ENCODE results near the gene MRPS27. TPM values are rescaled to one million over a fixed set of nuclear protein-coding genes. Genes with fewer than 3 reads are reported as not detected.

MRPS27 gene
- total and polyA plus RNA-seq, 9 of the 15 experiments (the other 6 are each of a cell fraction or from before 2014, with no cell fraction given) = 73.6 to 144 (median 106) TPM

DNA sequence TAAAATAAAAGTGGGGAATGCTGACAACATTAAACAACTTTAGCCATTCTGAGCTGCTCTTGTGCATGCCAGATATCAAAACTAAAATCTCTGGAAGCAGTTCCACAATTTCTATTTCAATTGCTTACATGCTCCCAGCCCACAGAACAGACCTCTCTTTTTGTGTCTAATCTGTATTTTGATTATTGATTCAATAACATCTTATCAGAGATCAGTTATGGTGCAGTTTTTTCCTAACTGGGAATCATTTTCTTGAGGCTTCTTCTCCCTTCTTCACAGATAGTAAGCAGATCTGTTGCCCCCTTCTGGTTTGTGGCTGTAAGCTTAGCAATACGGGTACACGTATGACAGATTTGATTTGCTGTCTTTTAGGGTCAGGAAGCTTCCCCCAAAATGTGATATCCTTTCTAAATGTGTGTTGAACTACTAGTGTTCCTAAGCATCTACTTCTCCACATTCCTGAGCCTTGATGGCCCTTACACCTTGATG lies 39.4 kb downstream of the MRPS27 start (continued):
- TF ChIP-seq, protein P1, sequence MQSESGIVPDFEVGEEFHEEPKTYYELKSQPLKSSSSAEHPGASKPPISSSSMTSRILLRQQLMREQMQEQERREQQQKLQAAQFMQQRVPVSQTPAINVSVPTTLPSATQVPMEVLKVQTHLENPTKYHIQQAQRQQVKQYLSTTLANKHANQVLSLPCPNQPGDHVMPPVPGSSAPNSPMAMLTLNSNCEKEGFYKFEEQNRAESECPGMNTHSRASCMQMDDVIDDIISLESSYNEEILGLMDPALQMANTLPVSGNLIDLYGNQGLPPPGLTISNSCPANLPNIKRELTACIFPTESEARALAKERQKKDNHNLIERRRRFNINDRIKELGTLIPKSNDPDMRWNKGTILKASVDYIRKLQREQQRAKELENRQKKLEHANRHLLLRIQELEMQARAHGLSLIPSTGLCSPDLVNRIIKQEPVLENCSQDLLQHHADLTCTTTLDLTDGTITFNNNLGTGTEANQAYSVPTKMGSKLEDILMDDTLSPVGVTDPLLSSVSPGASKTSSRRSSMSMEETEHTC (IDR thresholded peaks at IDR 0.05) = no peak
- TF ChIP-seq MCM3 (IDR thresholded peaks at IDR 0.05) (no peak), XRCC4 (IDR thresholded peaks at IDR 0.05; ENCODE audit: extremely low read depth, insufficient read depth, insufficient read length) (no peak), ZNF444 (CRISPR knock-in tag; IDR thresholded peaks at IDR 0.05) (no peak), SREBF2 (CRISPR knock-in tag; IDR thresholded peaks at IDR 0.05) (no peak), FOXA3 (CRISPR knock-in tag; conservative IDR thresholded peaks at IDR 0.05 in 1 of 2, IDR thresholded peaks at IDR 0.05 in 1 of 2) (no peak), CSDE1 (IDR thresholded peaks at IDR 0.05) (no peak), HNRNPK (IDR thresholded peaks at IDR 0.05; ENCODE audit: low read depth, low read length, poor library complexity, severe bottlenecking) (no peak), LEF1 (IDR thresholded peaks at IDR 0.05) (0 out of 2 replicates have a peak, but pooled peaks have one; percentile 33), ZNF212 (CRISPR knock-in tag; IDR thresholded peaks at IDR 0.05) (no peak), SOX6 (IDR thresholded peaks at IDR 0.05) (peak; percentile 22; the same call in 1 of the 2 replicates), ZBTB8A (IDR thresholded peaks at IDR 0.05; ENCODE audit: partially characterized antibody) (peak; percentile 5), NFRKB (IDR thresholded peaks at IDR 0.05; ENCODE audit: low read depth) (no peak), ZNF3 (CRISPR knock-in tag; IDR thresholded peaks at IDR 0.05) (no peak), SMC3 (conservative IDR thresholded peaks at IDR 0.05; ENCODE audit: insufficient read depth, low read depth, low read length) (0 out of 2 replicates have a peak, but pooled peaks have one; percentile 10), MEF2D (tag; conservative IDR thresholded peaks at IDR 0.05; ENCODE audit: low read depth) (0 out of 2 replicates have a peak, but pooled peaks have one; percentile 24), RBM25 (IDR thresholded peaks at IDR 0.05; ENCODE audit: low read depth, low read length, severe bottlenecking) (no peak), CEBPB (tag; IDR thresholded peaks at IDR 0.05) (no peak), ZNF197 (CRISPR knock-in tag; IDR thresholded peaks at IDR 0.05; ENCODE audit: low read depth) (no peak), CTBP1 (IDR thresholded peaks at IDR 0.05; ENCODE audit: borderline replicate concordance) (0 out of 2 replicates have a peak, but pooled peaks have one; percentile 21), EP300 (IDR thresholded peaks at IDR 0.05; ENCODE audit: low read length) (no peak)
- TF ChIP-seq, protein P2, sequence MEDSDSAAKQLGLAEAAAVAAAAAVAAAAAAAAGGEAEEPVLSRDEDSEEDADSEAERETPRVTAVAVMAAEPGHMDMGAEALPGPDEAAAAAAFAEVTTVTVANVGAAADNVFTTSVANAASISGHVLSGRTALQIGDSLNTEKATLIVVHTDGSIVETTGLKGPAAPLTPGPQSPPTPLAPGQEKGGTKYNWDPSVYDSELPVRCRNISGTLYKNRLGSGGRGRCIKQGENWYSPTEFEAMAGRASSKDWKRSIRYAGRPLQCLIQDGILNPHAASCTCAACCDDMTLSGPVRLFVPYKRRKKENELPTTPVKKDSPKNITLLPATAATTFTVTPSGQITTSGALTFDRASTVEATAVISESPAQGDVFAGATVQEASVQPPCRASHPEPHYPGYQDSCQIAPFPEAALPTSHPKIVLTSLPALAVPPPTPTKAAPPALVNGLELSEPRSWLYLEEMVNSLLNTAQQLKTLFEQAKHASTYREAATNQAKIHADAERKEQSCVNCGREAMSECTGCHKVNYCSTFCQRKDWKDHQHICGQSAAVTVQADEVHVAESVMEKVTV (CRISPR knock-in tag; IDR thresholded peaks at IDR 0.05) = peak; percentile 43
- TF ChIP-seq, protein P3, sequence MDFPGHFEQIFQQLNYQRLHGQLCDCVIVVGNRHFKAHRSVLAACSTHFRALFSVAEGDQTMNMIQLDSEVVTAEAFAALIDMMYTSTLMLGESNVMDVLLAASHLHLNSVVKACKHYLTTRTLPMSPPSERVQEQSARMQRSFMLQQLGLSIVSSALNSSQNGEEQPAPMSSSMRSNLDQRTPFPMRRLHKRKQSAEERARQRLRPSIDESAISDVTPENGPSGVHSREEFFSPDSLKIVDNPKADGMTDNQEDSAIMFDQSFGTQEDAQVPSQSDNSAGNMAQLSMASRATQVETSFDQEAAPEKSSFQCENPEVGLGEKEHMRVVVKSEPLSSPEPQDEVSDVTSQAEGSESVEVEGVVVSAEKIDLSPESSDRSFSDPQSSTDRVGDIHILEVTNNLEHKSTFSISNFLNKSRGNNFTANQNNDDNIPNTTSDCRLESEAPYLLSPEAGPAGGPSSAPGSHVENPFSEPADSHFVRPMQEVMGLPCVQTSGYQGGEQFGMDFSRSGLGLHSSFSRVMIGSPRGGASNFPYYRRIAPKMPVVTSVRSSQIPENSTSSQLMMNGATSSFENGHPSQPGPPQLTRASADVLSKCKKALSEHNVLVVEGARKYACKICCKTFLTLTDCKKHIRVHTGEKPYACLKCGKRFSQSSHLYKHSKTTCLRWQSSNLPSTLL (IDR thresholded peaks at IDR 0.05) = no peak
- TF ChIP-seq, protein P4, sequence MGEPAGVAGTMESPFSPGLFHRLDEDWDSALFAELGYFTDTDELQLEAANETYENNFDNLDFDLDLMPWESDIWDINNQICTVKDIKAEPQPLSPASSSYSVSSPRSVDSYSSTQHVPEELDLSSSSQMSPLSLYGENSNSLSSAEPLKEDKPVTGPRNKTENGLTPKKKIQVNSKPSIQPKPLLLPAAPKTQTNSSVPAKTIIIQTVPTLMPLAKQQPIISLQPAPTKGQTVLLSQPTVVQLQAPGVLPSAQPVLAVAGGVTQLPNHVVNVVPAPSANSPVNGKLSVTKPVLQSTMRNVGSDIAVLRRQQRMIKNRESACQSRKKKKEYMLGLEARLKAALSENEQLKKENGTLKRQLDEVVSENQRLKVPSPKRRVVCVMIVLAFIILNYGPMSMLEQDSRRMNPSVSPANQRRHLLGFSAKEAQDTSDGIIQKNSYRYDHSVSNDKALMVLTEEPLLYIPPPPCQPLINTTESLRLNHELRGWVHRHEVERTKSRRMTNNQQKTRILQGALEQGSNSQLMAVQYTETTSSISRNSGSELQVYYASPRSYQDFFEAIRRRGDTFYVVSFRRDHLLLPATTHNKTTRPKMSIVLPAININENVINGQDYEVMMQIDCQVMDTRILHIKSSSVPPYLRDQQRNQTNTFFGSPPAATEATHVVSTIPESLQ (CRISPR knock-in tag; IDR thresholded peaks at IDR 0.05) = no peak
